OCI-LY3 (cell line): ENCODE data around the gene PTPRN2.
"Not testable (repeated sequence)": the region's sequence is repeated elsewhere in the genome, so short reads cannot be mapped to it uniquely, and the experiment has no call there.

Experiments used
- H2AFZ ChIP-seq: fragments of 200-600, 300-600 bp; shearing (Covaris generic); 2 replicates; pipeline ENCODE4 v1.6.0; 2014; ENCODE audit warnings: antibody characterized with exemption, low read depth, low read length
- H3K27ac ChIP-seq: fragments of 200-600, 300-600 bp; sonication (generic); 2 replicates; pipeline ENCODE4 v1.5.1; 2014; ENCODE audit warnings: mild to moderate bottlenecking, low read length, moderate library complexity, mixed read lengths
- H3K27me3 ChIP-seq: fragments of 200-600, 300-600 bp; sonication (generic); 2 replicates; pipeline ENCODE4 v1.6.1; 2014; ENCODE audit warnings: low read depth, low read length, mixed read lengths
- H3K36me3 ChIP-seq: fragments of 200-600, 300-600 bp; sonication (generic); replicated peaks from 2 replicates; pipeline ENCODE3; 2014; ENCODE audit warnings: low read depth, low read length, mixed read lengths
- H3K4me1 ChIP-seq: fragments of 300-600, 200-600 bp; sonication (generic); 2 replicates; pipeline ENCODE4 v1.6.1; 2014; ENCODE audit warnings: low read length, mixed read lengths
- H3K4me2 ChIP-seq: fragments of 200-600, 300-600 bp; sonication (generic); 2 replicates; pipeline ENCODE4 v1.6.1; 2014; ENCODE audit warnings: low read length, mixed read lengths
- H3K4me3 ChIP-seq: fragments of 300-600, 200-600 bp; sonication (generic); 2 replicates; pipeline ENCODE4 v1.5.1; 2014; ENCODE audit warnings: antibody characterized with exemption, mild to moderate bottlenecking, low read length, moderate library complexity
- H3K79me2 ChIP-seq: fragments of 300-600, 200-600 bp; shearing (Covaris generic); 2 replicates; pipeline ENCODE4 v1.6.1; 2014; ENCODE audit warnings: mild to moderate bottlenecking, low read length, mixed read lengths
- H3K9ac ChIP-seq: fragments of 300-600, 200-600 bp; shearing (Covaris generic); 2 replicates; pipeline ENCODE4 v1.6.0; 2014; ENCODE audit warnings: mild to moderate bottlenecking, low read length, moderate library complexity
- H3K9me3 ChIP-seq: fragments of 200-600, 300-600 bp; shearing (Covaris generic); 2 replicates; pipeline ENCODE4 v1.6.1; 2014; ENCODE audit warnings: low read length, mixed read lengths; ENCODE audit not compliant: insufficient read depth
- H4K20me1 ChIP-seq: fragments of 200-600, 300-600 bp; sonication (generic); 2 replicates; pipeline ENCODE4 v1.6.1; 2016; ENCODE audit warnings: low read length, mixed read lengths; ENCODE audit not compliant: insufficient read depth
- CTCF ChIP-seq: fragments of 200-600, 300-600 bp; sonication (generic); IDR thresholded peaks from 2 replicates; pipeline ENCODE4 v1.5.1; 2014; ENCODE audit warnings: antibody characterized with exemption, low read length, low read depth
- EZH2phosphoT487 ChIP-seq: fragments of 200-600 bp; shearing (Covaris generic); IDR thresholded peaks from 2 replicates; pipeline ENCODE4 v1.6.1; 2018; ENCODE audit warnings: antibody characterized with exemption, mixed run types, low read depth

PTPRN2 gene

DNA sequence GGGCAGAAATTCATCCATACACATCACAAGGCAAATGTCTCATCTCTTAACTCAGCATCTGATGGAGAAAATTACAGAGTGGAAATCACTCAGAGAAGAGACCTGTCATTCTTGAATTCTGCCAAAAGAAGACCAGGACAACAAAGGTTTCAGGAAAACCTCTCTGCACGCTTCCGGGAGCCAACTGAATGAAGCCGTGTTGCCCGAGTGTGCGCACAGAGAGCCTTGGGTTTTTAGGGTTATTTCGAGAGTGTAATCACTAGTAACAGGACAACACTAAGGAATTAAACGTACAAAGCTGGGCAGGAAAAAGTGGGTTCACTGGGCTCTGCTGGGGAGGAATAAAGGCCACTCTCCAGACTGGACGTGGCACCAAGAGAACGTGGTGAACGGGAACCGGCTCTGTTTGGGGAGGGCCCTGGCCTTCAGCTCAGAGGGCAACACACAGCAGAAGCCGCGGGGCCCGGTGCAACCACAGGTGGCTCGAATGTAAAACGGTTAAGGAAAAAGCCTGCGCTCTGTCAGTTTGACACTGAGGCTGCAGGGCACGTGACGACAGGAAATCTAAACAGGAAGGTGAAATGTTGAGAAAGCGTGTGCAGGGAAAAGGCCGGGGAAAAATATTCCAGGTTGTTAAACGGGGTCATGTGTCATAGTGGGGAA is 919.3 kb downstream of the PTPRN2 start:
- Histone ChIP-seq H3K79me2 (no peaks in the 10 kb centered on the region), H3K4me3 (no peak overlapping the region), H3K4me1 (no peaks in the 10 kb centered on the region), H3K36me3 (no peaks in the 10 kb centered on the region), H3K9ac (no peak overlapping the region), H3K27me3 (no peaks in the 10 kb centered on the region), H4K20me1 (no peaks in the 10 kb centered on the region), H2AFZ (no peak overlapping the region), H3K27ac (no peak overlapping the region), H3K4me2 (no peak overlapping the region), H3K9me3 (peaks cover 5% of the 10 kb centered on the region; the same call in 1 of the 2 replicates)
- TF ChIP-seq EZH2phosphoT487 (no peak), CTCF (no peak)

DNA sequence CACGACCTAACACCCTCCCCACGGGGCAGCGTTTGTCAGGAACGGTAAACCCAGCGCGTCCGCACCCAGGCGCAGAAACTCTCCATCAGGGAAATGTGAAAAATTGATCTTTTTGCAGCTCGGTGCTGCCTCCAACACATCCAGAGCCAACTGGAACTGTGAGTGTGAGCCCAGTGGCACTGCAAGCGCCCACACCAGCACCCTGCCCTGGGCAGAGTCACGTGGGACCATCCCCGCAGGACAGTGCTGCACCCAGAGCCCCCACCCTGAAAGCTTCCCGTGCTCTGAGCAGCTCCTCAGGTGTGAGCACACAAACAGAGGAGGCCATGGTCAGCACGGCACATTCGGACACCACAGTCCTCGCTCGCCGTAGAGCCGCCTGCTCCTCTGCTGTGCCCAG is 919.9 kb downstream of the PTPRN2 start:
- no peaks in the 10 kb centered on the region for H4K20me1 ChIP-seq
- H3K9me3 ChIP-seq: peaks cover 5% of the 10 kb centered on the region; the same call in 1 of the 2 replicates
- no peak overlapping the region for H3K27ac ChIP-seq
- H3K4me3 ChIP-seq: no peak overlapping the region
- H3K79me2 ChIP-seq: no peaks in the 10 kb centered on the region
- H3K27me3 ChIP-seq: no peaks in the 10 kb centered on the region
- no peak overlapping the region for H3K9ac ChIP-seq
- TF ChIP-seq CTCF (no peak), EZH2phosphoT487 (no peak)
- H2AFZ ChIP-seq: no peak overlapping the region
- H3K4me1 ChIP-seq: no peaks in the 10 kb centered on the region
- no peak overlapping the region for H3K4me2 ChIP-seq
- no peaks in the 10 kb centered on the region for H3K36me3 ChIP-seq

- H3K4me3 ChIP-seq: no peak overlapping the region
- TF ChIP-seq EZH2phosphoT487 (no peak), CTCF (no peak)
- no peaks in the 10 kb centered on the region for H4K20me1 ChIP-seq
- H3K36me3 ChIP-seq: no peaks in the 10 kb centered on the region
- H3K27ac ChIP-seq: no peak overlapping the region
- no peak overlapping the region for H2AFZ ChIP-seq
- no peaks in the 10 kb centered on the region for H3K27me3 ChIP-seq
- no peaks in the 10 kb centered on the region for H3K79me2 ChIP-seq
- no peak overlapping the region for H3K4me2 ChIP-seq
- H3K9me3 ChIP-seq: peaks cover 5% of the 10 kb centered on the region; the same call in 1 of the 2 replicates
- no peaks in the 10 kb centered on the region for H3K4me1 ChIP-seq
- no peak overlapping the region for H3K9ac ChIP-seq
These were observed 920.4 kb downstream of the PTPRN2 start for GRCh38 chr7:157667261-157667660.

DNA sequence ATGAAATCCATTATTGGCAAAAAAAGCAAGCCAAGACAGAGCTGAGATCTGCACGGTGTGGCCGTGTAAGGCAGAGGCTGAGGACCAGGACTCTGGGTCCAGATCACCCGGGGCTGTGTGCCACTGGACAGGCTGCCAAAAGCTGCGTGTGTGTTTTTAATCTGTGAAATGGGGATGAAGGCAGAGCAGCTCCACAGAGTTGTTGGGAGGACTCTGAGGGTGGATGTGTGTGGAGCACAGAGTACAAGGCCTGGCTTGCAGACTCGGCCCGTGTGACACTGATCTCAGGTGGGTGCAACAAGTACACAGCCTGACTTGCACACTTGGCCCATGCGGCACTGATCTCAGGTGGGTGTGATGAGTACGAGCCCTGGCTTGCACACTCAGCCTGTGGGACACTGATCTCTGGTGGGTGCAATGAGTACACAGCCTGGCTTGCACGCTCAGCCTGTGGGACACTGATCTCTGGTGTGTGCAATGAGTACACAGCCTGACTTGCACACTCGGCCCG is 921.0 kb downstream of the PTPRN2 start:
- no peaks in the 10 kb centered on the region for H3K36me3 ChIP-seq
- H3K4me3 ChIP-seq: no peak overlapping the region
- H3K27ac ChIP-seq: no peak overlapping the region
- no peaks in the 10 kb centered on the region for H3K27me3 ChIP-seq
- H3K9me3 ChIP-seq: peaks cover 5% of the 10 kb centered on the region; the same call in 1 of the 2 replicates
- no peak overlapping the region for H3K9ac ChIP-seq
- H2AFZ ChIP-seq: no peak overlapping the region
- no peaks in the 10 kb centered on the region for H4K20me1 ChIP-seq
- no peaks in the 10 kb centered on the region for H3K4me1 ChIP-seq
- TF ChIP-seq EZH2phosphoT487: no peak
- TF ChIP-seq CTCF: no peak
- H3K79me2 ChIP-seq: no peaks in the 10 kb centered on the region
- no peak overlapping the region for H3K4me2 ChIP-seq

- not testable (repeated sequence) for H3K79me2 ChIP-seq, H3K9ac ChIP-seq, H3K27ac ChIP-seq, H3K4me3 ChIP-seq, H3K9me3 ChIP-seq, H4K20me1 ChIP-seq, H3K27me3 ChIP-seq, H2AFZ ChIP-seq, H3K4me1 ChIP-seq, H3K4me2 ChIP-seq, H3K36me3 ChIP-seq
These were observed 922.0 kb downstream of the PTPRN2 start for GRCh38 chr7:157665634-157665988.
